Measurements from ENCODE around the gene CCDC170. TPM values are rescaled to one million over a fixed set of nuclear protein-coding genes. Genes with fewer than 3 reads are reported as not detected.

CCDC170 gene
- total and polyA plus RNA-seq, 5 experiments from 2014 or later, result 0.09 TPM; not detected in 4

Other genes with a start within 250 kb of the CCDC170 start
- 10 to 100 TPM; 32.0 to 32.4 TPM for gene ZBTB2, start 102.5 kb upstream of the CCDC170 start, total RNA-seq
- 10 to 100 TPM; 12.3 to 18.8 (median 15.0) TPM for gene ZBTB2, start 102.5 kb upstream of the CCDC170 start, polyA plus RNA-seq
- 10 to 100 TPM; 16.0 to 18.3 TPM for gene RMND1, start 41.9 kb upstream of the CCDC170 start, total RNA-seq
- 10 to 100 TPM in 2 of 3 donors, 1 to 10 TPM in 1; 7.7 to 13.9 (median 10.7) TPM for gene RMND1, start 41.9 kb upstream of the CCDC170 start, polyA plus RNA-seq